Prostate gland (tissue), 2 donors: ENCODE results near the gene NKX2-2. TPM values are rescaled to one million over a fixed set of nuclear protein-coding genes. Genes with fewer than 3 reads are reported as not detected.

Experiments
- DNase-seq: peaks from one replicate; pipeline ENCODE4 v3.0.0-alpha.2; 2019; ENCODE audit warnings: low spot score
- H3K27ac ChIP-seq, 2 donors: fragments of 200-600 bp; sonication (generic); 2 replicates each; pipeline ENCODE4 v1.5.1; 2017 to 2019
- H3K27me3 ChIP-seq: fragments of 200-600 bp; sonication (generic); replicated peaks from 2 replicates; pipeline ENCODE4 v1.5.1; 2019; ENCODE audit not compliant: insufficient read depth
- H3K36me3 ChIP-seq, 2 donors: fragments of 200-600 bp; sonication (generic); 1 replicate in 1 of 2; 2 replicates in 1 of 2; pipeline versions ENCODE4 v1.5.1 to v1.8.1; 2017 to 2019
- H3K4me1 ChIP-seq: fragments of 200-600 bp; sonication (generic); replicated peaks from 2 replicates; pipeline ENCODE4 v1.5.1; 2019
- H3K4me3 ChIP-seq, 2 donors: fragments of 200-600 bp; sonication (generic); 2 replicates each; pipeline ENCODE4 v1.5.1; 2017 to 2019
- H3K9me3 ChIP-seq: fragments of 200-600 bp; sonication (generic); 2 replicates; pipeline ENCODE4 v1.5.1; 2017
- CTCF ChIP-seq, 4 experiments: fragments of 200-600 bp in 2 of 4; fragments of 450-650 bp in 2 of 4; sonication (generic) in 2 of 4; IDR thresholded peaks; 1 replicate in 3 of 4; 2 replicates in 1 of 4; pipeline ENCODE4 v1.5.1; 2016 to 2019; ENCODE audit warnings: antibody characterized with exemption in 4 of 4, mild to moderate bottlenecking in 2 of 4, moderate library complexity in 2 of 4
- POLR2A ChIP-seq: fragments of 450-650 bp; IDR thresholded peaks from one replicate; pipeline ENCODE4 v1.6.1; 2016; ENCODE audit warnings: antibody characterized with exemption, mild to moderate bottlenecking
- POLR2AphosphoS5 ChIP-seq: sonication (generic); formaldehyde crosslinking; IDR thresholded peaks from one replicate; pipeline ENCODE4 v1.6.1; 2017; ENCODE audit warnings: antibody characterized with exemption
- WGBS: methylation state at CpG from one replicate; pipeline ENCODE4 v1.1.5; 2018; 5-methylcytosine and 5-hydroxymethylcytosine counted together
- intact Hi-C: fragments of 100-400 bp; cut with DNase I; formaldehyde crosslinking; loops from one replicate; pipeline ENCODE4 v1.14.2; 2022
- total RNA-seq, 2 donors: library from RNA; depleted of rRNA; stranded (reverse); fragments of >200 nt; gene quantifications; one replicate each; pipeline ENCODE4 v1.1.0, GENCODE V29; 2016

The NKX2-2 gene
- total RNA-seq, 2 donors from 2014 or later: 0.14 TPM; not detected in 1

- Histone ChIP-seq H3K9me3 (no peaks in the 10 kb centered on the region), H3K4me3 (no peak overlapping the region), H3K36me3 (no peaks in the 10 kb centered on the region), H3K27ac (no peak overlapping the region), H3K27me3 (peaks cover 52% of the 10 kb centered on the region), H3K4me1 (peaks cover 12% of the 10 kb centered on the region)
- intact Hi-C loops: loop anchor here (10.0 kb wide), 1 partner anchor 674 kb away; no protein-coding TSS in a partner anchor
- DNase-seq: no peak
- TF ChIP-seq POLR2A: no peak
- no peak for TF ChIP-seq POLR2AphosphoS5
- no peak for TF ChIP-seq CTCF (IDR thresholded peaks at IDR 0.05)
- 5% methylated on average over 9 of the region's 12 CpGs for WGBS
Observed at GRCh38 chr20:21509079-21509596, 4.7 kb downstream of the NKX2-2 start.

GRCh38 chr20:21508230-21509078, 5.4 kb downstream of the NKX2-2 start:
- TF ChIP-seq POLR2A: no peak
- TF ChIP-seq POLR2AphosphoS5: no peak
- no peak for TF ChIP-seq CTCF (IDR thresholded peaks at IDR 0.05)
- 4% methylated on average over 47 of the region's 47 CpGs for WGBS
- peaks cover 46% of the 10 kb centered on the region for H3K27me3 ChIP-seq
- H3K4me3 ChIP-seq: no peak overlapping the region
- H3K36me3 ChIP-seq: no peaks in the 10 kb centered on the region
- no peak overlapping the region for H3K27ac ChIP-seq
- no peak for DNase-seq
- intact Hi-C loops: loop anchor here (10.0 kb wide), 1 partner anchor 674 kb away; no protein-coding TSS in a partner anchor
- no peaks in the 10 kb centered on the region for H3K9me3 ChIP-seq
- H3K4me1 ChIP-seq: peaks cover 12% of the 10 kb centered on the region

GRCh38 chr20:21507400-21508229, 6.2 kb downstream of the NKX2-2 start:
- H3K27me3 ChIP-seq: peaks cover 42% of the 10 kb centered on the region
- no peak for DNase-seq
- H3K9me3 ChIP-seq: no peaks in the 10 kb centered on the region
- H3K4me1 ChIP-seq: peaks cover 12% of the 10 kb centered on the region
- intact Hi-C loops: loop anchor here (10.0 kb wide), 1 partner anchor 673 kb away; no protein-coding TSS in a partner anchor
- H3K27ac ChIP-seq: no peak overlapping the region
- H3K36me3 ChIP-seq: no peaks in the 10 kb centered on the region
- H3K4me3 ChIP-seq: no peak overlapping the region
- WGBS: 6% methylated on average over 30 of the region's 44 CpGs
- no peak for TF ChIP-seq CTCF (IDR thresholded peaks at IDR 0.05)
- no peak for TF ChIP-seq POLR2AphosphoS5
- no peak for TF ChIP-seq POLR2A

GRCh38 chr20:21505810-21506530, 7.9 kb downstream of the NKX2-2 start:
- 3% methylated on average over 67 of the region's 95 CpGs for WGBS
- Histone ChIP-seq H3K9me3 (no peaks in the 10 kb centered on the region), H3K4me3 (peak overlapping the region; percentile 10 to 21), H3K27ac (no peak overlapping the region), H3K4me1 (peaks cover 12% of the 10 kb centered on the region), H3K36me3 (no peaks in the 10 kb centered on the region), H3K27me3 (peaks cover 31% of the 10 kb centered on the region)
- intact Hi-C loops: loop anchor here (2.0 to 10.0 kb wide), 3 partner anchors 269 to 671 kb away; no protein-coding TSS in a partner anchor
- no peak for DNase-seq
- TF ChIP-seq CTCF (IDR thresholded peaks at IDR 0.05): peak; percentile 30 to 74 (median 64)
- no peak for TF ChIP-seq POLR2AphosphoS5
- no peak for TF ChIP-seq POLR2A
